Activated naive CD4-positive, alpha-beta T cell (primary cell): Measurements from ENCODE around the gene TIMM13.
A peak's percentile ranks its signal among the peaks of the same experiment; 100 is the strongest.
"Not testable (repeated sequence)": the region's sequence is repeated elsewhere in the genome, so short reads cannot be mapped to it uniquely, and the experiment has no call there.

Experiments used
- DNase-seq, 4 experiments: peaks; one replicate each; lab custom pipeline; 2025; lab: John Stamatoyannopoulos, UW

The TIMM13 gene

DNA sequence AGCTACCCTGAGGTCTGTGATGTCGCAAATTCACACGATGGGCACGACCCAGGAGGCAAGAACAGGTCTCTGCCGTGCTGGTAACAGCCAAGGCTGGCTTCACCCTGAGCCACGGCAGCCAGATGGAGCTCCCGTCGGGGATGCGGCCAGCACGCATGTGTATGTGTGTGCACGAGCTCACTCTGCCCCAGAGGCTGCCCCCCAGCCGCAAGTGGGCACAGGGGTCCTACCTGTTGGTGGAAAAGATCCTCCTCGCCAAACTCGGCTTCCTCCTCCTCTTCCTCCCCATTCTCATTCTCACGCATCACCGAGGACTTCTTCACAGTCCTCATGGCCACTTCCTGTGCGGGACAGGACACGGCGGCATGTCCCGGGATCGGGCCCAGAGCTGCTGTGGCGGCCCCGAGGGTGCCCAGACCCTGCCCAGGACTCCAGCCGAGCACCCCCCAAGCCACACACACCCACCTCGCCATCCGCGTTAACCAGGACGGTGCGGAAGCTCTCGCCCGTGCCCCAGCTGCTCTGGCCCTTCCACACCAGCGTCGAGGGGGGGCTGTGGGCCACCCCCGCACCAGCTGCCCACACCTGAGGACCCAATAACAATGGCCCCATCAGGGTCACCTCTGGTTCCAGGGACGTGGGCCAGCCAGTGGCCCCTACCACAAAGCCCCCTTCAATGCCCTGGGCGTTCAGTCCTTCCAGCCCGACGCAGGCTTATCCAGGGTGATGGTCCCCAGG lies 4.1 kb upstream of the TIMM13 start:
- DNase-seq, result no peak

DNA sequence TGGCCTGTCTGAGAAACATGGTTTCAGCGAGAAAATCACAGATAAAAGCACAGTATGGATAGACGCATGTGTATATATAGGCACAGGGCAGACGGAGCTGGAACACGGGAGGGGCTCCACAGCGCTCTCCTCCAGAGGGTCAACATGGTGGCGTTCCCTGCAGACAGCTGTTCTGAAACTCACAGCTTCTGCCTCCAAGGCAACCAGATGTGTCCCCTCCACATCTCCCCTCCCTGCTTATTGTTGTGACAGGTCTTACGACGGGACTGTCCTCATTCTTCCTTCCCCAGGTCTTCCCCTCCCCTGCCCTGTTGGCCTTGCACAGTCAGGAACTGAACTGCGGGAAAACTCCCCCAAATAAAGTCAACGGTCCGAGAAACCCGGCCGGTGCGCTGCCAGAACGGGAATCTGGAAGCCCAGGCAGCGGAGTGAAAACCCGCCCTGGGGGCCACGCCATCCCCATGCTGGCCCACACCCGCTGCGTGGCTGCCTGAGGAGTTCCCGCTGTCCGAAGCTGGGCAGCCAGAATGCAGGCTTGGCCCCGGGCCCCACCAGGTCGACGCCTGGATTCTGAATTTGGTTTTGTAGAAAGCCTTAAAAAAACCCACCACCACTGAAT lies 2.6 kb upstream of the TIMM13 start:
- no peak for DNase-seq

DNA sequence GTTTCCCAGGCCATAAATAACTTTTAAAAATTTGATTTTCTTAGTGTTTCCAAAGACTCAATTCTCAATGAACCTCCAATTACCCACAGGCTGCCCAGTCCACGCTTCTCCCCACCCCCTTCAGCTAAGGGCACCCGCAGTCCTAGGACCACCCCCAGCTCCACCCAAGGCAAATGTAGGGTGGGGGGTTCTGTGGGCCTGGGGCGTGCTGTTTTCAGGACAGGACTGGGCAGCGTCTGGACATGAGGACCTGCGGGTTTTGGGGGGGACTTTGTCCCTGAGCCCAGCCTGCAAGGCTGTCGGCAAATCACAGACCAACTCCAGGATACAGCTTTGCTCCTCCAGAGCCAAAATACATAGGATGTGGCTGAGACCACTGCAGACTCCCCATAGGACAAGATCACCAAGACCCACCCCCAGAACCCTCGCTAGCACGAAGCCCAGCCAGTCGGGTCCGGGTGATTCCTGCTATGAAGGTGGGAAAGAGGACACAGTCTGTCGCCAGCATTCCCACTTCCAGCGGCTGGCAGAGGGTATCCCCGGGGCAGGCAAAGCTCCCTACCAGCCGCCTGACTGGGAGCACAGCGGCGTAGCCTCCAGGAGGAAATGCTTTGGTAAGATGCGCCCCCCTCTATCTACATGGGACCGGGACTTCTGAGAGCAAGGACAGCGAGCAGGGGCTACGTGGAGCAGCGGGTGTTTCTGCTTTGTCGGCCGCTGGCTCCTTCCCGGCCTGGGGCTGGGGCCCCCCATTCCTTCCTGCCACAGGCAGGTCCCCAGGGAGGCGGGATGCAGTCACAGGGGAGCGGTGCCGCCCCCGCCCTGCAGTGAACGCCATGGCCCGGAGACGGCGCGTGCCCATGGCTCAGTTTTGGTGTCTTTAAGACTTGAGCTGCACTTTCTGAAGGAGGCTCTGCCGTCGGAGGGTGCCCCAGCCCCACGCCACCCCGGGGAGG lies 1.6 kb upstream of the TIMM13 start:
- no peak for DNase-seq

DNA sequence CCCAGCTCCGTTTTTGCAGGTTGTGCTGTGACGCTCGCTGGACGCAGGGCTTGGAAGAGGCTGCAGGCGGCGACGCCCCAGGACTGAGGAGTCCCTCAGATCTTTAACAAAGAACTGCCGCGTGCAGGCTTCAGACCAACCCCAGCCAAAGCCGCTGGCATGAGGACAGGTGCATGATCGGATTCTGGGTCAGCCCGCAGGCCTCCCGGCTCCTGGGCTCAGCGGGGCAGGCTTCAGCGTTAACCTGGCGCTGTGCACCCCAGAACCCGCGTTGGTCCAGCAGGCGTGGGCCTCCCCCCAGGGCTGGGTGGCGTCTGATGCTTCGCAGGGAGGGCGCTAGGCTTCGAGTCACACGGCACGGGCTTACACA lies 920 bp upstream of the TIMM13 start:
- DNase-seq, result no peak

DNA sequence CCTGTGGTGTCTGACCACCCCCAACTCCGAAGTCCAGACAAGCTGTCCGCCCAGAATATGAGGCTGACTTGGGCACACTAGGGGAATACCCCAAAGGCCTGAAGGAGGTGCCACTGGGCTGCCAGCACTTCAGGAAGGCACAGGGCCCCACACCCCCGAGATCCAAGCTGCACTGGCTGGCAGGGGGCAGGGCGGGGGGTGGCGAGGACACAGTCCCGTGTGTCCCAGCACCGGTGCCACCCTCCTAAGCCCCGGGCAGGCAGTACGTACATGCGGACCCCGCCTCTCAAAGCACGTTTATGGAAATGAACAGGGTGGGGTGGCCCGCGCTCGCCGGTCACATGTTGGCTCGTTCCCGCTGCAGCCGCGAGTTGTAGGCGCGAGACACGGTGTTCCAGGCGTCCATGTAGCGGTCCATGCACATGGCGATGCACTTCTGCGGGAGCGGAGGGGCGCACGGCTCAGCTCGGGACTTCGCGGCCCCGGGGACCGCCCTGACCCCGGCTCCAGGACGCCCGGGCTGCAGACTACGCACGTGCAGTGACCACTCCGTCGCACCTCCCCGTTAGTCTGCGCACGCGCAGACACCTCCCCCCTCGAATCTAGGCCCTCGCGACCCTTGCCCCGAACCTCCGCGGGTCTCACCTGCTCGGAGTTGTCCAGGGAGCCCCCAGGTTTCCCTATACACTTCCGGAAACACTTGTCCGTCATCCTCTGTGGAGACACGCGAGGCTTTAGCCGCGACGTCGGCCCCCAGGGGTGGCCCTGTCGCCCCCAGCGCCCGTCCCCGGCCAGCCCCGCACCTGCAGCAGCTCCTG lies 566 bp downstream of the TIMM13 start:
- peak in 1 of 4 experiments; percentile 30 for DNase-seq

DNA sequence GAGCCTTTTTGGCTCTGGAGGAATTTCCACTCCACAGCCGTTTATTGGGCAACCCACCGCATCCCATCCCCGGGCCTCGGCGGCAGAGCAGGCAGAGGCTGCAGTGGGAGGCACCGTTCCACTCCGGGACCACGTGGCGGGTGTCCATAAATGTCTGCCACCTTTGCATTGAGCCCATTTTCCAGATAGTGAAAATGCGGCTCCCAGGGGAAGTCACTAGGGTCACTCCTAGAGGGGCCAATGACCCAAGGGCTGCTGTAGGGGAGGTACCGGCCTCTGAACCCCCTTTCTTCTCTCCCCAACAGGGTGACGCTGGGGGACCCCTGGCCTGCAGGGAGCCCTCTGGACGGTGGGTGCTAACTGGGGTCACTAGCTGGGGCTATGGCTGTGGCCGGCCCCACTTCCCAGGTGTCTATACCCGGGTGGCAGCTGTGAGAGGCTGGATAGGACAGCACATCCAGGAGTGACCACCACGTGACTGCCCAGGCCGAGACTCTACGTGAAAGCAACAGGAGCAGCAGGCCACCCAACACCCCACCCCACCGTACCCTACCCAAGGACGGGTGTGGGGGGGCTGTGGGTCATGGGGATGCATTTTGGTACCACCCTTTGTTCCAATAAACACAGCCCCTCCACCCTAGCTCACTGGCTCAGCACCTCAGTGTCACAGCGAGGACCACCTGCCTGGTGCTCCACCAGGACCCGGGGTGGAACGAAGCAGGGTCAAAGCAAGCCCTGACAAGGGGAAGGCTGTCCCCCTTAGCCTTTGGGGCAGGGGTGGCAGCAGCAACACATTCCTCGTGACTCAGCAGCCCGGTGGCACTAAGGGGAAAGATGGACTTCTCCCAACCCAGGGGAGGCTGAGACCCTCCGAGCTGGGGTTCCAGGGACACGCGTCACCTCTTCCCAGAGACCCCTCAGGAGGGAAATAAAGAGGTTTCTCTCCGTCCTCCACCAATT lies 1.5 kb downstream of the TIMM13 start:
- no peak for DNase-seq

DNA sequence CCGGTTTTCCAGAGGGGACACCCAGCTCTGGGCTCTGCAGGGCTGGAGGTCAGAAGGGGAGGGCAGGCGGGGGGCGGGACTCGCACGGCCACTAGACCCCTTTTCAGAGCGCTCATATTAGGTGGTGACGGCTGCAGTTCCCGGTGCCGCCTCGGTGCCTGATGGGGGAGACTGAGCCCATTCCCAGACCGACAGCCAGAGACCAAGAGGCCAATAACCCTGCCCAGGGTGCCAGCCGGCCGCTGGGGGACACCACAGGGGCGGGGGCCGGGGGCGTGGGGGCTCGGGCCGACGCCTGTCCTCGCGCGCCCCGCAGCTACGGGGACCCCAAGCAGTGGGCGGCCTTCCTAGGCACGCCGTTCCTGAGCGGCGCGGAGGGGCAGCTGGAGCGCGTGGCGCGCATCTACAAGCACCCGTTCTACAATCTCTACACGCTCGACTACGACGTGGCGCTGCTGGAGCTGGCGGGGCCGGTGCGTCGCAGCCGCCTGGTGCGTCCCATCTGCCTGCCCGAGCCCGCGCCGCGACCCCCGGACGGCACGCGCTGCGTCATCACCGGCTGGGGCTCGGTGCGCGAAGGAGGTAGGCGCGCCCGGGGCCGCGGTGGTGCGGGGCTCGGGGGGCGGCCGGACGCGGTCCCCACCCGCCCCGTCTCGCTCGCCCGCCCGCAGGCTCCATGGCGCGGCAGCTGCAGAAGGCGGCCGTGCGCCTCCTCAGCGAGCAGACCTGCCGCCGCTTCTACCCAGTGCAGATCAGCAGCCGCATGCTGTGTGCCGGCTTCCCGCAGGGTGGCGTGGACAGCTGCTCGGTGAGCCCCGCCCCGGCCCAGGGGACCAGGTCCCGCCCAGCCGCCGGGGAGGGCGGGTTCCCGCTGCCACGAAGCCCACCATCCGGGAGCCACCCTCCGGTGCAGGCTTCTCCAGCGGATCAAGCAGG lies 2.4 kb downstream of the TIMM13 start:
- no peak for DNase-seq

DNA sequence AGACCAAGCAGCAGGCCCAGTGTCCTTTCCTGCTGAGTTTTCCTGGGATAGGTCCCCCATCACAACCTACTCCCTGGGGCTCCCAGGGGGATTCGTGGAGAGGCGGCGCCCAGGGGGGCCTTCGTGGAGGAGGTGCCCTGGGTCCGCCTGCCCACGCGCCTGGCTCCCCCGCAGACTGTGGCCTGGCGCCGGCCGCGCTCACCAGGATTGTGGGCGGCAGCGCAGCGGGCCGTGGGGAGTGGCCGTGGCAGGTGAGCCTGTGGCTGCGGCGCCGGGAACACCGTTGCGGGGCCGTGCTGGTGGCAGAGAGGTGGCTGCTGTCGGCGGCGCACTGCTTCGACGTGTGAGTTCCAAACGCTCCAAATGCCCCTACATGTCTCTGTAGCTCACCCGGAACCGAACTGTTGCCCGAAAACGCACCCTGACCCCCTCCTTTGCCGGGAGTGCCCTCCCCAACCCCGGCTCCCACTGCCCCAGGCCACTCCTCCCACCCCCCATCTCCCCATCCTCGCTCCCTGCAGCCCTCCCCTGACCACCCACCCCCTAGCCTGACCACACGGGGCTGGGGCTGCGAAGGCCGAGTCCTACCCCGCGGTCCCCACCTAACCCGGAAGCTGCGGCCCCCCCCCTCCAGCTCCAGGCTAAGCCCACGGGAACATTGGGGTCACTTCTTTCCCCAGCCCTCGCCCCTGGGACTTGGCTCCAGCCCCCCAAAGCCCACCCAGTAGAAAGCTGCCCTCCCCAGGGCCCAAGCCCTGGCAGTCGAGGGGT lies 3.3 kb downstream of the TIMM13 start:
- DNase-seq, result no peak

DNA sequence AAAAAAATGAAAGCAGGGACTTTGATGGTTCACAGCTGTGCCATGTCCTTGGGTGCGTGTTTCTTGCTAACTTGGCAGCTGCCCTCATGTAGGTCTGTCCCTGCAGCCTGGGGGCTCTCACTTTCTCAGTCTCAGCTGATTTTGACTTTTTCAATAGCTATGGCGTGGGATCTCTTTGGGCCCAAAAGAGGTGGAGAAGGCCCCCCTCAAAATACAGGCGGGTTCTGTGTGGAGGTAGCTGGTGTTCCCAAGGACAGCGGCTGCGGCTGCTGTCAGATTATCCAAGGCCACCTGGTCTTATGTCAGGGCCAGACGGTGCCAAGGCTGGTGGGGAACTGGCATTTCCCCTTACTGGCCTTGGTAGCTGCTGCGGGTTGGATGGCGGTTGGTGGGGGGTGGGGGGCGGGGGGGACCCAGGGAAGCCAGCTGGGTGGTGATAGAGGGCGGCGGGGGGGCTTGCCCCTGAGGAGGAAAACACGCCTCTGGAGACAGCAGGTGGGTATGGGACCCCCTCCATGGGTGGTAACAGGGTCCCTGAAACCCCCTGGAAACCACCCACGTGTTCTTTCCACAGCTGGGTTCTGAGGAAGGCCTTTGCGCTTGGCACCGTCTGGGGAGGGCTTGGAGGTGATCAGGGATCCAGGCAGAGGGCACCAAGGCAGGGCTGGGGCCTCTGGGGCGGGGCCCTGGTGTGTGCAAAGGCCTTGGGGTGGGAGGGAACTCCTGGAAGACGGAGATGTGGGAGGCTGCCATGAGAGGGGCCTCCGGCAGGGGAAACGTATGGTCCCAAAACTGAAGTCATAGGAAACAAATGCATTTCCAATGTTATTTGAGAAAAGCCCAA lies 4.1 kb downstream of the TIMM13 start:
- DNase-seq, result no peak

DNA sequence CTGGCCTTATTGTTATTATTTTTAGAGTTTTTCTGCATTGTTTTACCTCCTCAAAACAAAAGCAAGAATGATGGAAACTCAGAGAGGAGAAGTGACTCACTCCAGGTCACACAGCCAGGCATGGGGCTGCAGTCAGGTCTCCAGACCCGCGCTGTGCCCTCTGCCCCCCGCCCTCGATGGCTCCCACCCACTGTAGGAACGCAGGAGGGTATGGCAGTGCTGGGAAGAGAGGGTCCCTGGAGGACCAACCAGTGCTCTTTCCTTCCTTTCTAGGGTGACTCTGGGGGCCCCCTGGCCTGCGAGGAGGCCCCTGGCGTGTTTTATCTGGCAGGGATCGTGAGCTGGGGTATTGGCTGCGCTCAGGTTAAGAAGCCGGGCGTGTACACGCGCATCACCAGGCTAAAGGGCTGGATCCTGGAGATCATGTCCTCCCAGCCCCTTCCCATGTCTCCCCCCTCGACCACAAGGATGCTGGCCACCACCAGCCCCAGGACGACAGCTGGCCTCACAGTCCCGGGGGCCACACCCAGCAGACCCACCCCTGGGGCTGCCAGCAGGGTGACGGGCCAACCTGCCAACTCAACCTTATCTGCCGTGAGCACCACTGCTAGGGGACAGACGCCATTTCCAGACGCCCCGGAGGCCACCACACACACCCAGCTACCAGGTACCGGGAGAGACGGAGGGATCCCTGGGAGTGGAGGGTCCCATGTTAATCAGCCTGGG lies 5.6 kb downstream of the TIMM13 start:
- no peak for DNase-seq

DNA sequence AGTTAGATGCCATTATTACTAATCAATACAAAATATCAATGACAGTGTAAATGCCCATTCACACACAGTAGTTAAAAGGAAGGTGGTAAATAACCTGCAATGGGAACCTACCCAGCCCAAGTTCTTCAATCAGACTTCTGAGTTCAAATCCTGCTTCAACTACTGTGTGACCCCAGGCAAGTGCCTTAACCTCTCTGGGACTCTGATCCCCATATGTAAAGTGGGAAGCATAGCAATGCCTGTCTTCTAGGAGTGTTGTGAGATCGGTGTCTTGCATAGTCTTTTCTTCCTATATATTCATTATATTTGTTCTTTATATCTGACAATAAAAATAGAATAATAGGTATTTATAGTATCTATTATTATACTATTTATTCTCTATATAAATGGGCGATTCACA lies 6.9 kb downstream of the TIMM13 start:
- DNase-seq, result no peak

DNA sequence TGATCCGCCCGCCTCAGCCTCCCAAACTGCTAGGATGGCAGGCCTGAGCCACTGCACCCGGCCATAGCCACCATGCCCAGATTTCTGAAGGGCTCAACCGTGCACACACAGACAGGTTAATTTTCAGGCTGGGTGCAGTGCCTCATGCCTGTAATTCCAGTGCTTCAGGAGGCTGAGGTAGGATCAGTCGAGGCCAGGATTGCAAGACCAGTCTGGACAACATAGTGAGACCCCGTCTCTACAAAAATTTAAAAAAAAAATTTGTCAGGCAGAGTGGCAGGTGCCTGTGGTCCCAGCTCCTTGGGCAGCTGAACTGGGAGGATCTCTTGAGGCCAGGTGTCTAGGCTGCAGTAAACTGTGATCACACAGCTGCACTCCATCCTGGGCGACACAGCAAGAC lies 7.6 kb downstream of the TIMM13 start:
- no peak for DNase-seq

DNA sequence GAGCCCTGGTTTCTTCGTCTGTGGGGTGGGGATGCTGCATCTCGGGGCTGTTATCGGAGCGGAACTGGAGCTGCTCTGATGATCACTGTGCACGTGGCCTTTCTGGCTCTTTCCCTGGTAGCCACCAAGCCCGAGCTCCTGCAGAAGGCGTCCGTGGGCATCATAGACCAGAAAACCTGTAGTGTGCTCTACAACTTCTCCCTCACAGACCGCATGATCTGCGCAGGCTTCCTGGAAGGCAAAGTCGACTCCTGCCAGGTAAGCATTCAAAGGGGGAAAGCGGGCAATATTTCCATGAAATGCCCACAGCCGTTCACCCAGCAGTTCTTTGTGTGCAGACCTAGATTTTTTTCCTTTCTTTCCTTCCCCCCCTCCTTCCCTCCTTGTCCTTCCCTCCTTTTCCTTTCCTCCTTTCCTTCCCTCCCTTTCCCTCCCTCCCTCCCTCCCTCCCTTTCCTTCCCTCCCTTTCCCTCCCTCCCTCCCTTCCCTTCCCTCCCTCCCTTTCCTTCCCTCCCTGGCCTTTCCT lies 9.4 kb downstream of the TIMM13 start:
- DNase-seq, result no peak

DNA sequence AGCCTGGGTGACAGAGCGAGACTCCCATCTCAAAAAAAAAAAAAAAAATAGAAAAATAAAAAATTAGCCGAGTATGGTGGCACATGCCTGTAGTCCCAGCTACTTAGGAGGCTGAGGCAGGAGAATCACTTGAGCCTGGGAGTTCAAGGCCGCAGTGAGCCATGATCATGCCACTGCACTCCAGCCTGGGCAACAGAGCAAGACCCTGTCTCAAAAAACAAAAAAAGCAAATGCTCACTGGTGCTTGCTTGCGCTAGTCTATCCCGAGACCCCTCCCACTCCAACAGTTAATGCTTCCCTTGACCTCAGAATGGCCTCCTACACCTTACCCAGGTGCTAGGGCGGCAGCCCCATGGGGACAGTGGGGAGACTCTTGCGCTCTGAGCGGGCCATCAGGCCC lies 9.9 kb downstream of the TIMM13 start:
- DNase-seq, result not testable (repeated sequence)

DNA sequence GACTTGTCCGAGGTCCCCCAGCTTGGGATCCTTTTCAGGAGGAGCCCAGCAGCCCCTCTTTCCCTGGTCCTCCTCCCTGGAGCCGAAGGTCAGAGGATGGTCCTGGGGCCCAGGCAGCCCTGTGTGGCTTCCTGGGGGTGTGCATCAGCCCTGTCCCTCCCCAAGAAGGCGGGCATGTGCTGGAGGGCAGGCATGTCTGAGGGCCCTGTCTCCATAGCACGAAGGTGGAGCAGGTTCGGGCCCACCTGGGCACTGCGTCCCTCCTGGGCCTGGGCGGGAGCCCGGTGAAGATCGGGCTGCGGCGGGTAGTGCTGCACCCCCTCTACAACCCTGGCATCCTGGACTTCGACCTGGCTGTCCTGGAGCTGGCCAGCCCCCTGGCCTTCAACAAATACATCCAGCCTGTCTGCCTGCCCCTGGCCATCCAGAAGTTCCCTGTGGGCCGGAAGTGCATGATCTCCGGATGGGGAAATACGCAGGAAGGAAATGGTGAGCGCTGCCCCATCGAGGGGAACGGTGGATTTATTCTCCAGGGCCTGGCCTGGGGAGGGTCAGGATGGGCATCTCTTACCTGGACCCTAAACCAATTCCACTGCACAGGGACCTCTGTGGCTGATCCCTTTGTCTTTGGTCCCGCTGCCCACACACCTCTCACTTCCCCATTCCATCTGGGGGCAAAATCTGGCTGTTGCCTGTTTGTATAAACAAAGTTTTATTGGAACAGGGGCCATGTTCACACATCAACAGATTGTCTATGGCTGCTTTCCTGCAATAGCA lies 10.9 kb downstream of the TIMM13 start:
- DNase-seq, result no peak

DNA sequence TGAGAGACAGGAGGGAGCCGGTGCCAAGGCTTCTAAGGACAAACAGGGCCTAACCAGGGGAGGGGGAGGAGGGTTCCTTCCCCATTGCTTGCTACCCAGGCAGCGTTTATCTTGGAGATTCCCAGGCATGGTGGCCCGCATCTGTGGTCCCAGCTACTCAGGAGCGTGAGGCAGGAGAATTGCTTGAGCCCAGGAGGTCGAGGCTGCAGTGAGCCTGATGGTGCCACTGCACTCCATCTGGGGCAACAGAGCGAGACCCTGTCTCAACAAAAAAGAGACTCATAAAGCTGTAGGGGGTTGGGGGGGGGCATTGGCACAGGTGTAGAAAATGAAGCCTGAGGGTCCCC lies 11.4 kb downstream of the TIMM13 start:
- DNase-seq, result no peak
